ENCODE data around the gene MED4.

DNA sequence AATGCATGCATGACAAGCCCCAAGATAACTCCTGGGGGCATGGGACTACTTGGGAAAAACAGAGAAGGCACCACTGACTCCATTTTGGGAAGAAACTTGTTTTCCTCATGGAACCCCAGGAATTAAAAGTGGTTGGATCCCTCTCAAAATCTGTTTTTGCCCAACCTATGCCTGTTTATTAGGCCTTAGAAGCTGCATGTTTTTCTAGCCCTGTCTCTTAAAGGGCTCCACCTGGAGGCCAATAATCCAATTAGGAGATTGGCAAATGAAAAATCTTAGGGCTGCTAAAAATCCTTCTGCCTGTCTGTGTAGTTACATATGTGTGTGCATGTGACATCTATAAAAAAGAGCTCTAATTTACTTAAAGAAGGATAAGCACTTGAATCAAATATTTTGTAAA lies 26.9 kb downstream of the MED4 start:
- TF ChIP-seq, protein P1, sequence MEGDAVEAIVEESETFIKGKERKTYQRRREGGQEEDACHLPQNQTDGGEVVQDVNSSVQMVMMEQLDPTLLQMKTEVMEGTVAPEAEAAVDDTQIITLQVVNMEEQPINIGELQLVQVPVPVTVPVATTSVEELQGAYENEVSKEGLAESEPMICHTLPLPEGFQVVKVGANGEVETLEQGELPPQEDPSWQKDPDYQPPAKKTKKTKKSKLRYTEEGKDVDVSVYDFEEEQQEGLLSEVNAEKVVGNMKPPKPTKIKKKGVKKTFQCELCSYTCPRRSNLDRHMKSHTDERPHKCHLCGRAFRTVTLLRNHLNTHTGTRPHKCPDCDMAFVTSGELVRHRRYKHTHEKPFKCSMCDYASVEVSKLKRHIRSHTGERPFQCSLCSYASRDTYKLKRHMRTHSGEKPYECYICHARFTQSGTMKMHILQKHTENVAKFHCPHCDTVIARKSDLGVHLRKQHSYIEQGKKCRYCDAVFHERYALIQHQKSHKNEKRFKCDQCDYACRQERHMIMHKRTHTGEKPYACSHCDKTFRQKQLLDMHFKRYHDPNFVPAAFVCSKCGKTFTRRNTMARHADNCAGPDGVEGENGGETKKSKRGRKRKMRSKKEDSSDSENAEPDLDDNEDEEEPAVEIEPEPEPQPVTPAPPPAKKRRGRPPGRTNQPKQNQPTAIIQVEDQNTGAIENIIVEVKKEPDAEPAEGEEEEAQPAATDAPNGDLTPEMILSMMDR (IDR thresholded peaks at IDR 0.05) = no peak
- TF ChIP-seq POLR2AphosphoS5 (IDR thresholded peaks at IDR 0.05; ENCODE audit: insufficient read depth in 1 of 2, low read depth in 1 of 2) = no peak
